Panc1 (cell line): ENCODE data around the gene ENTPD7. TPM values are rescaled to one million over a fixed set of nuclear protein-coding genes. Genes with fewer than 3 reads are reported as not detected.

Experiments used
- ATAC-seq: fragments of 200-7000 bp; cut with Tn5 transposase; 2 replicates; pipeline ENCODE4 v1.9.1; 2020; ENCODE audit warnings: mild to moderate bottlenecking, moderate library complexity
- BruUV-seq: library from RNA; stranded (reverse); fragments of 400-500 nt; replicated peaks from 2 replicates; lab custom pipeline; 2021; lab: Mats Ljungman, UMichigan
- CTCF ChIA-PET: fragments of 300-600 bp; sonication (Branson Sonifier 250); formaldehyde crosslinking; loops from one replicate; lab custom pipeline; 2022; ENCODE audit warnings: antibody characterized with exemption; lab: Charles Lee
- POLR2A ChIA-PET: fragments of 300-600 bp; sonication (Branson Sonifier 250); formaldehyde crosslinking; loops from one replicate; lab custom pipeline; 2022; ENCODE audit warnings: antibody characterized with exemption; lab: Charles Lee
- DNase-seq: peaks from one replicate; pipeline ENCODE4 v3.0.0-alpha.2; 2010; ENCODE audit warnings: low read depth, low spot score
- H3K27ac ChIP-seq: 2 replicates; pipeline ENCODE4 v1.5.1; 2011; ENCODE audit warnings: mild to moderate bottlenecking, low read length, inconsistent platforms
- H3K27me3 ChIP-seq: fragments of 200-500 bp; sonication (Bioruptor generic); 2 replicates; pipeline ENCODE4 v1.6.0; 2014; ENCODE audit warnings: low read length, inconsistent platforms; ENCODE audit not compliant: control insufficient read depth, insufficient read depth
- H3K36me3 ChIP-seq: fragments of 200-500 bp; sonication (Bioruptor generic); 2 replicates; pipeline ENCODE4 v1.5.1; 2014; ENCODE audit warnings: inconsistent platforms, mild to moderate bottlenecking, low read length, moderate library complexity; ENCODE audit not compliant: control insufficient read depth, insufficient read depth
- H3K4me1 ChIP-seq: 2 replicates; pipeline ENCODE4 v1.5.1; 2011; ENCODE audit warnings: inconsistent platforms, mild to moderate bottlenecking, low read length, moderate library complexity; ENCODE audit not compliant: control insufficient read depth, insufficient read depth
- H3K4me3 ChIP-seq, 2 experiments: 2 replicates each; pipeline ENCODE4 v1.5.1; 2011 to 2012; ENCODE audit warnings: low read depth in 2 of 2, low read length in 2 of 2, mild to moderate bottlenecking in 2 of 2, inconsistent platforms in 1 of 2, moderate library complexity in 1 of 2
- H3K9me3 ChIP-seq: fragments of 200-500 bp; sonication (Bioruptor generic); 2 replicates; pipeline ENCODE4 v1.5.1; 2014; ENCODE audit warnings: low read depth, mild to moderate bottlenecking, inconsistent platforms, low read length, moderate library complexity; ENCODE audit not compliant: control insufficient read depth, insufficient read depth
- POLR2AphosphoS5 ChIP-seq: IDR thresholded peaks from 2 replicates; pipeline ENCODE4 v1.6.1; 2012; ENCODE audit warnings: mild to moderate bottlenecking, low read depth, low read length, moderate library complexity
- SIN3A ChIP-seq: IDR thresholded peaks from 2 replicates; pipeline ENCODE4 v1.6.1; 2012; ENCODE audit warnings: low read depth, mild to moderate bottlenecking, low read length, moderate library complexity, borderline replicate concordance; ENCODE audit not compliant: insufficient read depth
- TCF7L2 ChIP-seq: IDR thresholded peaks from 2 replicates; pipeline ENCODE4 v1.6.1; 2011; ENCODE audit warnings: mild to moderate bottlenecking, low read depth, low read length, inconsistent platforms
- in situ Hi-C: cut with HindIII; loops from 2 replicates; pipeline ENCODE4 v1.10.0; 2016; ENCODE audit warnings: low sequenced_read_pairs, low pct_unique_long_range_greater_than_20kb
- intact Hi-C: fragments of 100-400 bp; cut with micrococcal nuclease; formaldehyde crosslinking; loops from one replicate; pipeline ENCODE4 v1.10.0; 2022; ENCODE audit not compliant: unreplicated experiment
- total RNA-seq: library from RNA; stranded (reverse); gene quantifications from one replicate; pipeline ENCODE4 v1.2.1, GENCODE V29; 2021; ENCODE audit not compliant: unreplicated experiment
- TF ChIP-seq, protein P1 (sequence below): fragments of 450-650 bp; IDR thresholded peaks from 2 replicates; pipeline ENCODE4 v1.5.1; 2017; ENCODE audit warnings: mild to moderate bottlenecking
- TF ChIP-seq, protein P2 (sequence below), 2 experiments: IDR thresholded peaks; 2 replicates each; pipeline ENCODE4 v1.6.1; 2011 to 2012; ENCODE audit warnings: low read depth in 2 of 2, control low read depth in 1 of 2, low read length in 1 of 2, mild to moderate bottlenecking in 1 of 2, moderate library complexity in 1 of 2; ENCODE audit not compliant: insufficient read depth in 1 of 2

ENTPD7 gene
- total RNA-seq, 1 experiment from 2014 or later: 15.9 TPM

DNA sequence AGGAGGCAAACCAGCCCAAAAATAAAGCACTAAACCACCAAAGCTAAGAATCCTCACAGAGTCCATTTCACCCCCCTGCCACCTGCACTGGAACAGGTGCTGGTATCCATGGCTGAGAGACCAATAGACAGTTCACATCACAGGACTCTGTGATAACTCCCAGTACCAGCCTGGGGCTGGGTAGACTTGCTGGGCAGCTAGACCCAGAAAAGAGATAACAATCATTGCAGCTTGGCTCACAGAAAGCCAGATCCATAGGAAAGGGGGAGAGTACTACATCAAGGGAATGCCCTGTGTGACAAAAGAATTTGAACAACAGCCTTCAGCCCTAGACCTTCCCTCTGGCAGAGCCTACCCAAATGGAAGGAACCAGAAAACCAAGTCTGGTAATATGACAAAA is 25.5 kb upstream of the ENTPD7 start:
- intact Hi-C loops (loop anchor here (5.0 kb wide), 1 partner anchor 78 kb away; no protein-coding TSS in a partner anchor), in situ Hi-C loops (no loop called here)
- no peak overlapping the region for H3K4me3 ChIP-seq
- H3K27me3 ChIP-seq: no peaks in the 10 kb centered on the region; the same call in 1 of the 2 replicates
- CTCF ChIA-PET: no interaction called here
- no peaks in the 10 kb centered on the region for H3K9me3 ChIP-seq
- ATAC-seq (no peak), DNase-seq (no peak)
- TF ChIP-seq, protein P1, sequence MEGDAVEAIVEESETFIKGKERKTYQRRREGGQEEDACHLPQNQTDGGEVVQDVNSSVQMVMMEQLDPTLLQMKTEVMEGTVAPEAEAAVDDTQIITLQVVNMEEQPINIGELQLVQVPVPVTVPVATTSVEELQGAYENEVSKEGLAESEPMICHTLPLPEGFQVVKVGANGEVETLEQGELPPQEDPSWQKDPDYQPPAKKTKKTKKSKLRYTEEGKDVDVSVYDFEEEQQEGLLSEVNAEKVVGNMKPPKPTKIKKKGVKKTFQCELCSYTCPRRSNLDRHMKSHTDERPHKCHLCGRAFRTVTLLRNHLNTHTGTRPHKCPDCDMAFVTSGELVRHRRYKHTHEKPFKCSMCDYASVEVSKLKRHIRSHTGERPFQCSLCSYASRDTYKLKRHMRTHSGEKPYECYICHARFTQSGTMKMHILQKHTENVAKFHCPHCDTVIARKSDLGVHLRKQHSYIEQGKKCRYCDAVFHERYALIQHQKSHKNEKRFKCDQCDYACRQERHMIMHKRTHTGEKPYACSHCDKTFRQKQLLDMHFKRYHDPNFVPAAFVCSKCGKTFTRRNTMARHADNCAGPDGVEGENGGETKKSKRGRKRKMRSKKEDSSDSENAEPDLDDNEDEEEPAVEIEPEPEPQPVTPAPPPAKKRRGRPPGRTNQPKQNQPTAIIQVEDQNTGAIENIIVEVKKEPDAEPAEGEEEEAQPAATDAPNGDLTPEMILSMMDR: no peak
- TF ChIP-seq SIN3A (no peak), POLR2AphosphoS5 (no peak), TCF7L2 (no peak)
- TF ChIP-seq, protein P2, sequence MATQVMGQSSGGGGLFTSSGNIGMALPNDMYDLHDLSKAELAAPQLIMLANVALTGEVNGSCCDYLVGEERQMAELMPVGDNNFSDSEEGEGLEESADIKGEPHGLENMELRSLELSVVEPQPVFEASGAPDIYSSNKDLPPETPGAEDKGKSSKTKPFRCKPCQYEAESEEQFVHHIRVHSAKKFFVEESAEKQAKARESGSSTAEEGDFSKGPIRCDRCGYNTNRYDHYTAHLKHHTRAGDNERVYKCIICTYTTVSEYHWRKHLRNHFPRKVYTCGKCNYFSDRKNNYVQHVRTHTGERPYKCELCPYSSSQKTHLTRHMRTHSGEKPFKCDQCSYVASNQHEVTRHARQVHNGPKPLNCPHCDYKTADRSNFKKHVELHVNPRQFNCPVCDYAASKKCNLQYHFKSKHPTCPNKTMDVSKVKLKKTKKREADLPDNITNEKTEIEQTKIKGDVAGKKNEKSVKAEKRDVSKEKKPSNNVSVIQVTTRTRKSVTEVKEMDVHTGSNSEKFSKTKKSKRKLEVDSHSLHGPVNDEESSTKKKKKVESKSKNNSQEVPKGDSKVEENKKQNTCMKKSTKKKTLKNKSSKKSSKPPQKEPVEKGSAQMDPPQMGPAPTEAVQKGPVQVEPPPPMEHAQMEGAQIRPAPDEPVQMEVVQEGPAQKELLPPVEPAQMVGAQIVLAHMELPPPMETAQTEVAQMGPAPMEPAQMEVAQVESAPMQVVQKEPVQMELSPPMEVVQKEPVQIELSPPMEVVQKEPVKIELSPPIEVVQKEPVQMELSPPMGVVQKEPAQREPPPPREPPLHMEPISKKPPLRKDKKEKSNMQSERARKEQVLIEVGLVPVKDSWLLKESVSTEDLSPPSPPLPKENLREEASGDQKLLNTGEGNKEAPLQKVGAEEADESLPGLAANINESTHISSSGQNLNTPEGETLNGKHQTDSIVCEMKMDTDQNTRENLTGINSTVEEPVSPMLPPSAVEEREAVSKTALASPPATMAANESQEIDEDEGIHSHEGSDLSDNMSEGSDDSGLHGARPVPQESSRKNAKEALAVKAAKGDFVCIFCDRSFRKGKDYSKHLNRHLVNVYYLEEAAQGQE (IDR thresholded peaks at IDR 0.05; ENCODE audit: insufficient read depth in 1 of 2, low read depth in 2 of 2, low read length in 1 of 2): no peak
- H3K27ac ChIP-seq: no peak overlapping the region
- POLR2A ChIA-PET: no interaction called here
- H3K36me3 ChIP-seq: no peaks in the 10 kb centered on the region
- H3K4me1 ChIP-seq: no peaks in the 10 kb centered on the region
- BruUV-seq: no TSS peak

DNA sequence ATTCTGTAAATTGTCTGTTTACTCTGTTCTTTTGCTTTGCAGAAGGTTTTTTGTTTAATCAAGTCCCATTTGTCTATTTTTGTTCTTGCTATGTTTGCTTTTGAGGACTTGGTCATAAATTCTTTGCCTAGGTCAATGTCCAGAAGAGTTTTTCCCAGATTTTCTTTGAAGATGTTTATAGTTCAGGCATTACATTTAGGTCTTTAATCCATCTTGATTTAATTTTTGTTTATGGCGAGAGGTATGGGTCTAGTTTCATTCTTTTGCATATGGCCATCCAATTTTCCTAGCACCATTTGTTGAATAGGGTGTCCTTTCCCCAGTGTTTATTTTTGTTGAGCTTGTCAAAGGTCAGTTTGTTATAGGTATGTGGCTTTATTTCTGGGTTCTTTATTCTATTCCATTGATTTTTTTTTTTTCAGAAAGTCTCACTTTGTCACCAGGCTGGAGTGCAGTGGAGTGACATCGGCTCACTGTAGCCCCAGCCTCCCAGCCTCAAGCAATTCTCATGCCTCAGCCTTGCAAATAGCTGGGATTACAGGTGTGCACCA is 11.6 kb upstream of the ENTPD7 start:
- BruUV-seq: no TSS peak
- Histone ChIP-seq H3K27me3 (no peaks in the 10 kb centered on the region; the same call in 1 of the 2 replicates), H3K27ac (no peak overlapping the region), H3K4me3 (no peak overlapping the region), H3K36me3 (no peaks in the 10 kb centered on the region), H3K4me1 (no peaks in the 10 kb centered on the region), H3K9me3 (no peaks in the 10 kb centered on the region)
- in situ Hi-C loops: no loop called here
- DNase-seq: no peak
- intact Hi-C loops: no loop called here
- ATAC-seq: no peak
- ChIA-PET CTCF (no interaction called here), POLR2A (no interaction called here)
- TF ChIP-seq POLR2AphosphoS5: no peak
- TF ChIP-seq TCF7L2: no peak
- TF ChIP-seq SIN3A: no peak
- TF ChIP-seq, protein P2 (IDR thresholded peaks at IDR 0.05; ENCODE audit: insufficient read depth in 1 of 2, low read depth in 2 of 2, low read length in 1 of 2): no peak
